ENCODE measurements around the gene CUX1. TPM values are rescaled to one million over a fixed set of nuclear protein-coding genes. Genes with fewer than 3 reads are reported as not detected.
"Not testable (repeated sequence)": the region's sequence is repeated elsewhere in the genome, so short reads cannot be mapped to it uniquely, and the experiment has no call there.

Gene CUX1
- total RNA-seq, 1 experiment from 2014 or later, result 92.4 TPM

DNA sequence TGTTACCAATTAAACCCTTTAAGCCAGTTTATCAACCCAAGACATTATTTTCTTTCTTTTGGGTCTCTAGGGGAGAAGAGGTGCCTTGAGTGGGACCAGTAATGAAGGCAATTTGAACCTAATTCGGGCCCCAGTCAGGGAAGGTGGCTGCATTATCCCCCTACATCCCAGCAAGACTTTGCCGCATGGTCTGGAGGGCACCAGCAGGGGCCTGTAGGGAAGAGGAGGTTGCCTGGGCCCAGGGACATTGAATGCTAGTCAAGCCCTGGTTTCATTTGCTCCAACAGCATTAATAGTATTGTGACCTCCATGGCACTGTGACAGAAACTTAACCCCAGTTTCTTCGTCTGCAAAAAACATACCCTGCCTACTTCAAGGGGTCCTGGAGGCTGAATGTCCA lies 108.8 kb downstream of the CUX1 start:
- Histone ChIP-seq H3K27me3 (ENCODE audit: low read length) (no peaks in the 10 kb centered on the region), H3K9me2 (replicated peaks; ENCODE audit: insufficient read depth, low read length) (no peaks in the 10 kb centered on the region), H3K36me3 (ENCODE audit: insufficient read depth, low read length) (peaks cover 52% of the 10 kb centered on the region), H3K4me1 (ENCODE audit: low read length) (peaks cover 8% of the 10 kb centered on the region), H3K9me3 (ENCODE audit: low read length) (no peaks in the 10 kb centered on the region), H3K4me2 (ENCODE audit: low read depth, low read length, poor library complexity, severe bottlenecking) (no peak overlapping the region), H3K79me2 (ENCODE audit: low read length) (peaks cover 89% of the 10 kb centered on the region), H2AFZ (ENCODE audit: low read length) (no peak overlapping the region), H3K27ac (ENCODE audit: low read length) (peak overlapping the region; percentile 30), H3K9ac (ENCODE audit: low read length) (no peak overlapping the region), H3K4me3 (ENCODE audit: low read length) (no peak overlapping the region), H4K20me1 (ENCODE audit: insufficient read depth, low read depth, low read length) (no peaks in the 10 kb centered on the region)
- DNase-seq, result no peak

GRCh38 chr7:101927389-101927788 lies 110.0 kb downstream of the CUX1 start:
- no peak overlapping the region for H2AFZ ChIP-seq (ENCODE audit: low read length)
- no peaks in the 10 kb centered on the region for H3K9me2 ChIP-seq (replicated peaks; ENCODE audit: insufficient read depth, low read length)
- H3K4me3 ChIP-seq (ENCODE audit: low read length), result no peak overlapping the region
- no peak overlapping the region for H3K4me2 ChIP-seq (ENCODE audit: low read depth, low read length, poor library complexity, severe bottlenecking)
- no peak for DNase-seq
- H3K36me3 ChIP-seq (ENCODE audit: insufficient read depth, low read length), result peaks cover 48% of the 10 kb centered on the region
- no peaks in the 10 kb centered on the region for H3K27me3 ChIP-seq (ENCODE audit: low read length)
- H3K4me1 ChIP-seq (ENCODE audit: low read length), result peaks cover 19% of the 10 kb centered on the region
- no peaks in the 10 kb centered on the region for H3K9me3 ChIP-seq (ENCODE audit: low read length)
- H3K27ac ChIP-seq (ENCODE audit: low read length), result no peak overlapping the region
- H3K79me2 ChIP-seq (ENCODE audit: low read length), result peaks cover 90% of the 10 kb centered on the region
- no peak overlapping the region for H3K9ac ChIP-seq (ENCODE audit: low read length)
- no peaks in the 10 kb centered on the region for H4K20me1 ChIP-seq (ENCODE audit: insufficient read depth, low read depth, low read length)

GRCh38 chr7:101927802-101928201 lies 110.4 kb downstream of the CUX1 start:
- H3K9me2 ChIP-seq (replicated peaks; ENCODE audit: insufficient read depth, low read length), result no peaks in the 10 kb centered on the region
- no peak overlapping the region for H3K9ac ChIP-seq (ENCODE audit: low read length)
- no peaks in the 10 kb centered on the region for H4K20me1 ChIP-seq (ENCODE audit: insufficient read depth, low read depth, low read length)
- H3K9me3 ChIP-seq (ENCODE audit: low read length), result no peaks in the 10 kb centered on the region
- no peak for DNase-seq
- peaks cover 23% of the 10 kb centered on the region for H3K4me1 ChIP-seq (ENCODE audit: low read length)
- H3K79me2 ChIP-seq (ENCODE audit: low read length), result peaks cover 90% of the 10 kb centered on the region
- H3K4me3 ChIP-seq (ENCODE audit: low read length), result no peak overlapping the region
- H3K4me2 ChIP-seq (ENCODE audit: low read depth, low read length, poor library complexity, severe bottlenecking), result no peak overlapping the region
- no peak overlapping the region for H3K27ac ChIP-seq (ENCODE audit: low read length)
- no peaks in the 10 kb centered on the region for H3K27me3 ChIP-seq (ENCODE audit: low read length)
- H3K36me3 ChIP-seq (ENCODE audit: insufficient read depth, low read length), result peaks cover 48% of the 10 kb centered on the region
- H2AFZ ChIP-seq (ENCODE audit: low read length), result no peak overlapping the region

- Histone ChIP-seq H3K4me3 (ENCODE audit: low read length) (no peak overlapping the region), H3K27me3 (ENCODE audit: low read length) (no peaks in the 10 kb centered on the region), H3K9me2 (replicated peaks; ENCODE audit: insufficient read depth, low read length) (no peaks in the 10 kb centered on the region), H3K27ac (ENCODE audit: low read length) (0 out of 2 replicates have a peak overlapping the region, but pooled peaks have one; percentile 27), H2AFZ (ENCODE audit: low read length) (no peak overlapping the region), H3K36me3 (ENCODE audit: insufficient read depth, low read length) (peaks cover 40% of the 10 kb centered on the region), H4K20me1 (ENCODE audit: insufficient read depth, low read depth, low read length) (no peaks in the 10 kb centered on the region), H3K9ac (ENCODE audit: low read length) (no peak overlapping the region), H3K79me2 (ENCODE audit: low read length) (peaks cover 91% of the 10 kb centered on the region), H3K9me3 (ENCODE audit: low read length) (no peaks in the 10 kb centered on the region), H3K4me1 (ENCODE audit: low read length) (peaks cover 38% of the 10 kb centered on the region), H3K4me2 (ENCODE audit: low read depth, low read length, poor library complexity, severe bottlenecking) (no peak overlapping the region)
- DNase-seq, result no peak
Measured at GRCh38 chr7:101929256-101929655, 111.8 kb downstream of the CUX1 start.

- Histone ChIP-seq H3K4me1 (ENCODE audit: low read length) (peaks cover 44% of the 10 kb centered on the region), H3K36me3 (ENCODE audit: insufficient read depth, low read length) (peaks cover 37% of the 10 kb centered on the region), H3K79me2 (ENCODE audit: low read length) (peaks cover 91% of the 10 kb centered on the region)
- not testable (repeated sequence) for DNase-seq; H3K27me3 ChIP-seq (ENCODE audit: low read length); H3K9ac ChIP-seq (ENCODE audit: low read length); H3K27ac ChIP-seq (ENCODE audit: low read length); H3K9me3 ChIP-seq (ENCODE audit: low read length); H3K9me2 ChIP-seq (replicated peaks; ENCODE audit: insufficient read depth, low read length); H3K4me3 ChIP-seq (ENCODE audit: low read length); H3K4me2 ChIP-seq (ENCODE audit: low read depth, low read length, poor library complexity, severe bottlenecking); H2AFZ ChIP-seq (ENCODE audit: low read length); H4K20me1 ChIP-seq (ENCODE audit: insufficient read depth, low read depth, low read length)
Measured at GRCh38 chr7:101929911-101930310, 112.5 kb downstream of the CUX1 start.

DNA sequence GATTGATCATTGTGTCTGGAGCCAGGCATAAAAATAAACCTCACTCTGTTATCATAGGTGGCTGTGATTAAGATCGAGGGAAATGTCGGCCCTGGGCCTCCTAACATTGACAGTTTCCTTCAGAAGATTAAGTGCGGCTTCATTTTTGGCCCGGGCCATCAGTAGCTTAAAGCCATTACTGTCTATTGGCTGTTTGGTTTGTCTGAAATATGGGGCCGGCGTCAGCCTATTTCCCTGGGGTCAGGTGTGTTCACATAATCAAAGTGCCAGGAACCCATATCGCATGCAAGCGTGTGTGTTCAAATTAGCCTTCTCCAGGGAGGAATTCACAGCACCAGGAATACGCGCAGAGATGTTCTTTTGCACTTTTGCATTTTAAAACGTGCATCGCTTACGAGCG lies 114.7 kb downstream of the CUX1 start:
- Histone ChIP-seq H3K27me3 (ENCODE audit: low read length) (no peaks in the 10 kb centered on the region), H3K36me3 (ENCODE audit: insufficient read depth, low read length) (peaks cover 27% of the 10 kb centered on the region), H2AFZ (ENCODE audit: low read length) (no peak overlapping the region), H3K4me2 (ENCODE audit: low read depth, low read length, poor library complexity, severe bottlenecking) (peak overlapping the region; percentile 74), H3K9me2 (replicated peaks; ENCODE audit: insufficient read depth, low read length) (no peaks in the 10 kb centered on the region), H3K4me1 (ENCODE audit: low read length) (peaks cover 64% of the 10 kb centered on the region), H3K27ac (ENCODE audit: low read length) (peak overlapping the region; percentile 92), H3K4me3 (ENCODE audit: low read length) (peak overlapping the region; percentile 46), H4K20me1 (ENCODE audit: insufficient read depth, low read depth, low read length) (no peaks in the 10 kb centered on the region), H3K9me3 (ENCODE audit: low read length) (no peaks in the 10 kb centered on the region), H3K79me2 (ENCODE audit: low read length) (peaks cover 90% of the 10 kb centered on the region), H3K9ac (ENCODE audit: low read length) (peak overlapping the region; percentile 56)
- DNase-seq, result peak; percentile 82

DNA sequence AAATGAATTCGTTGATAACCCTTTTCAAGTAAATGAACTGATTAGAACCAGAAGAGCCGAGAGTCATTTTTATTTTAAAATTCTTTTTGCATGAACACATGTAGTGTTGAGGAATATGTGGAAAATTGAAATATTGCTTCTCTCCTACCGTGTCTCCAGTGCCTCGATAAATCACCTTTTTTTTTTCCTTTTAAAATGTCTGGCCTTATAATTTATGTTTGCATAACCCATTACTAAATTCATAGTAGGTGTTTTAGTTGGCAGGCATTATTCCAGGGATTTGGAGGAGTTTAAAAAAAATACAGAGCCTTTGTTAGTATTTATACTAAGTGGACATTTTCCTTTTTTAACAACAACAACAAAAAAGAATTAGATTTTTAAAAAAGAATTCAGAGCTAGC lies 115.6 kb downstream of the CUX1 start:
- no peak overlapping the region for H2AFZ ChIP-seq (ENCODE audit: low read length)
- peaks cover 20% of the 10 kb centered on the region for H3K36me3 ChIP-seq (ENCODE audit: insufficient read depth, low read length)
- DNase-seq, result peak; percentile 58
- H3K27me3 ChIP-seq (ENCODE audit: low read length), result no peaks in the 10 kb centered on the region
- peak overlapping the region; percentile 92 for H3K27ac ChIP-seq (ENCODE audit: low read length)
- peak overlapping the region; percentile 46 for H3K4me3 ChIP-seq (ENCODE audit: low read length)
- peak overlapping the region; percentile 74 for H3K4me2 ChIP-seq (ENCODE audit: low read depth, low read length, poor library complexity, severe bottlenecking)
- peaks cover 65% of the 10 kb centered on the region for H3K4me1 ChIP-seq (ENCODE audit: low read length)
- no peaks in the 10 kb centered on the region for H3K9me2 ChIP-seq (replicated peaks; ENCODE audit: insufficient read depth, low read length)
- H3K9ac ChIP-seq (ENCODE audit: low read length), result peak overlapping the region; percentile 56
- peaks cover 88% of the 10 kb centered on the region for H3K79me2 ChIP-seq (ENCODE audit: low read length)
- no peaks in the 10 kb centered on the region for H3K9me3 ChIP-seq (ENCODE audit: low read length)
- no peaks in the 10 kb centered on the region for H4K20me1 ChIP-seq (ENCODE audit: insufficient read depth, low read depth, low read length)

- Histone ChIP-seq H3K9me3 (ENCODE audit: low read length) (no peaks in the 10 kb centered on the region), H3K4me3 (ENCODE audit: low read length) (peak overlapping the region; percentile 46), H3K36me3 (ENCODE audit: insufficient read depth, low read length) (peaks cover 25% of the 10 kb centered on the region), H3K9me2 (replicated peaks; ENCODE audit: insufficient read depth, low read length) (no peaks in the 10 kb centered on the region), H3K27ac (ENCODE audit: low read length) (peak overlapping the region; percentile 92), H3K4me2 (ENCODE audit: low read depth, low read length, poor library complexity, severe bottlenecking) (peak overlapping the region; percentile 74), H3K4me1 (ENCODE audit: low read length) (peaks cover 65% of the 10 kb centered on the region), H3K9ac (ENCODE audit: low read length) (peak overlapping the region; percentile 56), H3K79me2 (ENCODE audit: low read length) (peaks cover 92% of the 10 kb centered on the region), H3K27me3 (ENCODE audit: low read length) (no peaks in the 10 kb centered on the region), H4K20me1 (ENCODE audit: insufficient read depth, low read depth, low read length) (no peaks in the 10 kb centered on the region), H2AFZ (ENCODE audit: low read length) (no peak overlapping the region)
- DNase-seq, result peak; percentile 80
Measured at GRCh38 chr7:101933688-101934121, 116.3 kb downstream of the CUX1 start.

DNA sequence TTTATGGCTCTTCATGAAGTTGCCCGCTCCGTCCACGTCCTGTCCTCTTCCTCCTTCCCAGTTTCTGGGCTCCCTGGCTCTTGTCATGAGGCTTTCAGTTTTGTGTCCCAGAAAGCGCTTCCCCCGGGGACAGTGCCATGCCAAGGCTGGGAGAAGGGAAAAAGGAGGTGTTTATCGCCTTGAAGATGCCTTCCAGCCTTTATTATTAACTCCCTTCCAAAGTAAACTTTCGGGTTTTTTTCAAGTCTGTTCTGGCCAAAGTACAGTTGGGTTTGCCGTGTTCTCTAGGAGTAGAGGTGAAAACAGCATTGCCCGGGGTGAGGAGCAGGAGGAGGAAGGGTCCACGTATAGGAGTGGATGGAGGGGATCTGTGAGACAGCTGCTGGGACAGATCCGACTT lies 117.2 kb downstream of the CUX1 start:
- Histone ChIP-seq H3K9ac (ENCODE audit: low read length) (peak overlapping the region; percentile 56), H3K9me3 (ENCODE audit: low read length) (no peaks in the 10 kb centered on the region), H3K79me2 (ENCODE audit: low read length) (peaks cover 90% of the 10 kb centered on the region), H3K4me2 (ENCODE audit: low read depth, low read length, poor library complexity, severe bottlenecking) (peak overlapping the region; percentile 74), H3K4me1 (ENCODE audit: low read length) (peaks cover 71% of the 10 kb centered on the region), H3K36me3 (ENCODE audit: insufficient read depth, low read length) (peaks cover 20% of the 10 kb centered on the region), H4K20me1 (ENCODE audit: insufficient read depth, low read depth, low read length) (no peaks in the 10 kb centered on the region), H3K9me2 (replicated peaks; ENCODE audit: insufficient read depth, low read length) (no peaks in the 10 kb centered on the region), H3K27ac (ENCODE audit: low read length) (peak overlapping the region; percentile 92), H3K4me3 (ENCODE audit: low read length) (no peak overlapping the region), H3K27me3 (ENCODE audit: low read length) (no peaks in the 10 kb centered on the region), H2AFZ (ENCODE audit: low read length) (no peak overlapping the region)
- no peak for DNase-seq

Measured in Karpas-422 (cell line).